HG02588 (cell line): Measurements from ENCODE around the gene HOXD1.

ENCODE experiments used
- ATAC-seq: cut with Tn5 transposase; IDR thresholded peaks from one replicate; pipeline ENCODE4 v1.9.1; 2021; ENCODE audit warnings: mild to moderate bottlenecking, moderate library complexity; ENCODE audit not compliant: unreplicated experiment

Gene HOXD1

DNA sequence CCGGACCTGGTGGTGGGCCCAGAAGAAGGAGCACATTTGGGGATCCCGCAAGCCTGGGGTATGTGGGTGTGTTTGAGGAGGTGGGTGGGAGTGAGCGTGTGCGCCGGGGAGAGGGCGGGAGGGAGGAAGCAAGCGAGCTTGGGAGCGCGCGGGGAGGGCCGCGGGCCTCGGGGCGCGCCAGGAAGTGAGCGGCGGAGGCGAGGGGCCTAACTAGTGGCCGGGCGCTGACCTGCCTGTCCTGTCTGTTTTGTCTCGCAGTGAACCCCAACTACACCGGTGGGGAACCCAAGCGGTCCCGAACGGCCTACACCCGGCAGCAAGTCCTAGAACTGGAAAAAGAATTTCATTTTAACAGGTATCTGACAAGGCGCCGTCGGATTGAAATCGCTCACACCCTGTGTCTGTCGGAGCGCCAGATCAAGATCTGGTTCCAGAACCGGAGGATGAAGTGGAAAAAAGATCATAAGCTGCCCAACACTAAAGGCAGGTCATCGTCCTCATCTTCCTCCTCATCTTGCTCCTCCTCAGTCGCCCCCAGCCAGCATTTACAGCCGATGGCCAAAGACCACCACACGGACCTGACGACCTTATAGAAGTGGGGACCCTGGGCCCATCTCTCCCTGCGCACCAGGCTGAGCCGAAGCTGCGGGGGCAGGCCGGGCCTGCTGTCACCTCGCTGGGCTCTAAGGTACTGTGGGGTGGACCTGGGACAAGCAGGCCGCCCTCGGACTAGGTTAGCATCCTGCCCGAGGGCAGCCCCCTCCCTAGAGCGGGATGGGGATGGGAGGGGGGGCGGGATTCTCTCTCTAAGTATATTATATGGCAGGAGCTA, 35.9 kb upstream of the HOXD1 start:
- ATAC-seq: no peak

DNA sequence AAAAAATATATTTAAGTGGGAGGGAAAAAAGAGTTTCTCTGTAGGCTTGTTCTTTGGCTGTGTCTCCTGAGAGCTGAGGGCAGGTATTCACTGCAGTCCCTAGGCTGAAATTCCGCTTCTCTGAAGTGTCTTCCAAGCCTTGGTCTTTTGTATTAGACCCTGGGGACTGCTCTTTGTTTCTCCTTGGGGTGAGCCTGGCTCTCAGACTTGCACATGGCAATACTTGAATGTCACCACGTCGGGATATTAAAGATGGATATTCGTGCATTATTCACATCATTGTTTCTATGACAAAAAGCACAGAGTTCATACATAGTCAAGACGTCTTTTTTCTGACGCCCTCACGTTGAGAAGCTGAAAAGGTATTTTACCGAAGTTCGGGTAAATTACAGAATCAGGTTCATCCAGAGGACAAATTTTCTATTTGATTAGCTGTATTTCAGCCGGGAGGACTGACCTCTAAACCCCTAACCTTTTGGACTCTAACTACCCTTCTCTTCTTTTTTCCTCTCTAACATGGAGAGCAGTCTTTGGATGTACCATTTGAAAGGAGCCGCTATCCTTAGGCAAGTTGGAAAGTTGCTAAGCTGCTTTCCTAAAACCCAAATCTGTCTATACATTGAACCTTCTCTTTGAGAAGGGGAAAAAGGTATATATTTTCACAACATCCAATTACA, 33.8 kb upstream of the HOXD1 start:
- ATAC-seq: no peak

DNA sequence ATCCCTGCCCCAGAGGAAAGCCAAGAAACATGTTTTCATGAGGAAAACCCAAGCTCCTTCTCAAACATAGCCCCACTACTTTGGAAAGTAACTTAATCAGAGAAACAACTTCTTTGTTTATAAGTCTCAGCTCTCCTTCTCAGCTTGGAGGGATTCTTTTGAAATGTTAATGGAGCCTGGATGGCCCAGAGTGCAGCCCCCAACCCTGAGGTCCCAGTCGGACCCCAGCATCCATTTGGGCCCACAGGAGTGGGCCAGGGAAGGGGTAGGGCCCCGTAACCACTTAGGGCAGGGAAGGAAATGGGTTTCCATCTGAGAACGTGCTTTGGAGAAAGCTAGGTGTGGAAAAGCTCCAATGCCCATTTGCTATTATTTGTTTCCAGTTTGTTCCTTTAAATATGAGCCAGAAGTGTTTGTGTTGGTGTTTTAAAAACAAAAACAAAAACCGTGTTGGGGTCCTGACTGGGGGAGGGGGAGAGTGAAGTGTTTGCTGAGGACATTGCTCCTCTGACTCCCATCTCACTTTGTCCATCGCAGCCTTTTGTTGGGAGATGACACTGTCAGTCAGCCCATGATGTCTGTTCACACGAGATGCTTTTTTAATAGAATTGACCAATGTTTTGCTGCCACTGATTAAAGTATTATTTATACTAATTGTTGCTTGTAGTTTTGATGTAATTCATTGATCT, 33.0 kb upstream of the HOXD1 start:
- no peak for ATAC-seq

DNA sequence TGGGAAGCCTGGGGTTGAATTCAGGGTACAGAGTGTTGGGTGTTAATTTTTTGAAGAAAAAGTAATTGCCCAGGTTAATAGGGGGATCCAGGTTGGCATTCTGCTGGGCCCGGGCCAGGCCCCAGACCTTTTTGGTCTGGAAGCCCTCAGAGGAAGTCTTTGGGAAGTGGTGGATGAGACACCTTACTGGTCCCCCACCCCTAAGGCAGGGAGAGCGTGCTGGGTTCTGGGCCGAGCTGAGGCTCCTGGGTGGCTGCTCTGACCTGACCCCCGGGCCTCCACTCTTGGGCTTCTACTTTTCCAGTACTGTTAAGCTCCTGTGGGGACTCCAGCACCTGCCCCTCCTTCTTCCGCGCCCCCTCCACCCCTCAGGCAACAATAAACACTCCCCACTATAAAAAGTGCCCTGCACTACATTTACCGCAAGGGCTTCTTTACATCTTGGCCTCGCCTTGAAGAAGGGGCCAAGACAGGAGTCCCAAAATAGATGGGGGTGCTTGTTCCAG, 32.1 kb upstream of the HOXD1 start:
- ATAC-seq: no peak

DNA sequence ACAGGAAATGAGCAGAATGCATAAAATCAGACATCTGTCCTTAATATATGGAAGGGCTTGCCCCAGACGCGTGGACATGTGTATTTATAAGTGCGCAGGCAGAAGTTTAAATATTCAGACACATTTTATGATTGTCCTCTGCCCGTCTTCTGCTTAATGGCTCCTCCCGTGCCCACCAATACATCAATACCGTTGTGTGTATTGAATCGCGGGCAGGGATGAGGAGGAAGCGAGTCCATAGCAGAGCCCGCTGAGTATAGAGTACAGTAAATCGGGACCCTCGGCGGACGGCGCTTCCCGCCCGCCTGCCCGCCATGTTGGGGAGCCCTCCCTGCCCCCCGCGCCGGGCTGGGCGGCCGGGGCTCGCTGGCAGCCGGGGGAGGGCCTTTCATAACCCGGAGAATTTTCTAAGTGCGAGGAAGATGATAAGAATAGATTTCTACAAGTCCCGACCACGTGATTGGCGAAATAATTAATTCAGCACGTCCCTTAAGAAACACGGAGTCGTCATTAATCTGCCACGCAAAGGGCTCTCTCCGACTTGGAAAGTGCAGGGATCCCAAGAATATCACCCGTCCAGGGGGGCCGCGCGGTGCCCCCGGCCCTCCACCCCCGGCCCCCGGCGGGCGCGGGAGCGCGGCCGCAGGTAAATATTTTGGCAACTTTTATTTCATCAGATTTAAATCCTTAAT, 31.5 kb upstream of the HOXD1 start, which contains the start of gene HOXD3:
TSS of gene HOXD3 (plus strand) at position 501 of the 692 bp plus-strand sequence. CDS start 11,808 bp downstream, outside the sequence.
- no peak for ATAC-seq

DNA sequence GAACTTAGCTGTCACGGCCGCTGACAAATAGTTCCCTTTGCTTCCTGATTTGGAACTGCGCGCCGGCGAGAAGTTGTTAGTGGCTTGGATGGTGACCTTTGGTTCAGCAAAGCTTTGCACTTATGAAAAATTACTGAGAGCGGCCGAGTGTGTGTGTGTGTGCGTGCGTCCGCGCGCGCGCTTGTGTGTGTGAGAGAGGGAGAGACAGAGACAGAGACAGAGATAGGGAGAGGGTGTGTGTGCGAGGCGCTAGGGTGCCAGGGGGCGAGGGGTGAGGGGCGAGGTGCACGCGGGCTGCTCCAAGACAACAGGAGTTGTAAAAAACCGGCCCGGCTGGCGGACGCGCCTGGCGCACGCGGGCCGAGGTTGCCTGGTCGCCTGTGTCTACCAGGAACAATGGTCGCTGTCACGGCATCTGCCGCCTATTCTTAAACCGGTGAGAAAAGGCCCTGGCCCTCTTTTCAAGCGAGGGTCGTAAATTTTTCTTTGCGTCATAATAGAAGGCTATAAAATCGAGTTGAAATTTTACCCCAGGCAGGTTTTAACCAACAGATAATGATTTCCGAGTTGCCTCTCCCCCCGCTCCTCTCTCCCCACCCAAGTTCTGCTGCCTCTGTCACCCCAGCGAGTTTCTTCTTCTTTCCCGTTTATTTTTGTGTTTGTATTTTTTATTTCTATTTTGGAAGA, 30.8 kb upstream of the HOXD1 start:
- no peak for ATAC-seq

DNA sequence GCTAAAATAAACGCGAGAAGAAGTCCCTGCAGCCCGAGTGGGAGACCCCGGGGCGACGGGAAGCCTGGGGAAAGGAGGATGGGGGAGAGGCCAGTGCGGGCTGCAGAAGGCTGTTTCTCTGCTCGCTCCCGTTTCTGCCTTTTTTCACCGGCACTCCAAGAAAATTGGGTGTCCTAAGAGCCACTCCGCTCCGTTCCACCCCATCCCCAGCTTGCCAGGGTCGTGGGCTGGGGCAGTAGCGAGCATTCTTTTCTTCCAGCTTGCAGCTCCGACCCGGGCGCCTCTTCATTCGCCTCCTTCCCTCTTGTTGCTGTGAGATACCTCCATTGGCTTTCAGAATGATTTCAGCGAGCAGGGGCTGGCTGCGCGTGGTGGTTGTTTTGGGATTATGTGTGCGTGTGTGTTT, 30.3 kb upstream of the HOXD1 start:
- ATAC-seq: no peak

DNA sequence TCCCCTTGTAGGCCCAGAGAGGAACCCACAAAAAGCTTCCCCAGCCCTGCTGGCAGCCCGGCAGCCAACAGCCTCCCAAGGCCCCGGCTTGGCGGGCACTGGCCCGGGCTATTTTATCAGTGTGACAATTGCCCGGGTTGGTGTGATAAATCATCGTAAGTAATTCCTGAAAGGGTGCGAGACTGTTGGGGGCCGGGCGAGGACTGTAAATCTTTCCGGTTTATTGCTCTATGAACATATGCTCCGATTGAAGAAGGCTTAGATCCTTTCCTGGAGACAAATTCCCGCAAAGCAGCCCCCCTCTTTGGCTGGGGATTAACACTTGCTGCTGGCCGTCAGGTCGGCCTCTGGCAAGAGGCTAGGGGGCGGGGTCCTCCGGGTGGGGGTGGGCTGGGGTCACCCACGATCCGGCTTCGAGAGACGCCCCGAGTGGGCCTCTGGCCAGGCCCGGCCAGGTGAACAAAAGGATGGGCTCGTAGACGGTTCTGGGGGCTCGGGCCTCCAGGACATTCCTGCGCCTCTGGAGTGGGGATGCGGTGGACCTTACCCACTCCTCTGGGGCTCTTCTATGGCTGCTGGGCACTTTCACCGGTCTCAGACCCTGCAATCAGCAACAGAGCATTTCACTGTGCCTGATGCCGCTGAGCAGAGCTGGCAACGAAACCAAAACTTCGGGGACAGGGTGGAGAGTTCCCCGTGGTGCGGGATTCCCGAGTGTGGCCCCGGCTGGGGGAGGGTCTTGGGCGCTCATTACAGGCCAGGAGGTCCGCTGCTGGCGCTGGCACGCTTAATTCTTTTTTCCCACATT, 29.4 kb upstream of the HOXD1 start:
- ATAC-seq: no peak

DNA sequence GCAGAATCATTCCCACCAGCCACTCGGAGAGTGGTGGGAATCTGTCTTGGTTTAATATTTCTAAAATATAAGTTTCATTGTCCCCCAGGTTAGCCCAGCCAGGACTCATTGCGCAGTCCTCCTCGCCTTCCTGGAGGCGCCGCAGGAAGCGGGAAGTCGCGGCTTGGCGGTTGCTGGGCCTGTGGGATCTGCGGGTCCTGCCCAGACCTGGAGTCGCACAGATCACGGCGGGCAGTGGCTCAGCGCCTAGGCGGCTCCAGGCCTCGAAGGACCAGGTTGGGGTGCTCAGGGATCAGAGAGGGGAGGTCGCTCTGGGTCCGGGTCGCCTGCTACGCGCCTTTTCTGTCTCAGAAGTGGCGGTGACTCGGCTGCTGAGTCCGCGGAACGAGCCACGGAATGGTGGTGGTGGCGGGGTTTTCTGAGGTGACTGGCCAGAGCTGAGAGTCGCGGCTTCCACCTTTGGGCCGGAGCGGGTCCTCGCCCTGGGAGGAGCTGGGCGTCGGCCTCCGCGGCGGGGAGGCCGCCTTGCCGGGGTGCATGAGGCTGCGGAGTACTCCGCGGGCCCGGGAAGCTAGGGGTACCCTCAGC, 28.7 kb upstream of the HOXD1 start:
- ATAC-seq: no peak

DNA sequence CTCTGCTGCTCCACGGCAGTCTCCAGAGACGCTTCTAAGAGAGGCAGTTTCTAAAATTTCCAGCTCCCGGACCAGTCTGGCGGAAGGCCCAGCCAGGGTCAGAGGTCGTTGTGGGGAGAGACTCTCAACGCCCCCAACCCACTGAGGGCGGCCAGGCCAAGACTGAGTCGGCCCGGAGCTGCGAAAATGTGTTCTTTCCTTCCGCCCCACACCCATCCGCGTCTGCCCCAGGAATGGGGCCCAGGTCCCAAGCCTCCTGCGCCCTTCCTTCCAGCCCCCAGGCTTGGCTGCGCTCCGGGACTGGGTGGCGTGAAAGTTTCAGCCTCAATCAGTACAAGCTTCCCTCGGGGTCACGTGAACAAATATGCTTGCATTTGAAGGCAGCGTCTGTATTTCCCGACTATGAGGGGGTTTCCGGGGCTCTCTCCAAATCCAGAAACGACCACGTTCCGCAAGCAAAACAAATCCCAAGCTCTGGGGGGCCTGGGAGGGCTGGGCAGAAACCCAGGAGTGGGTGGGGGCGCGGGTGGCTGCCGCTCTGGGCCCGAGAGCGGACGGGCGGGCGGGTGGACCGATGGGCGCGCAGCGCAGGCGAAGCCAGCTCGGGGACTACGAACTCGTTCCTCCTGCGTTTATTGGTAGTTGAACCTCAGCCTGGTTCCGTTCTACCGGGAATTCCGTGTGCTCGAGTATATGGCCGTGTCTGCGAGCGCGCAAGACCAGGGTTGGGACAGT, 28.1 kb upstream of the HOXD1 start:
- ATAC-seq: no peak

DNA sequence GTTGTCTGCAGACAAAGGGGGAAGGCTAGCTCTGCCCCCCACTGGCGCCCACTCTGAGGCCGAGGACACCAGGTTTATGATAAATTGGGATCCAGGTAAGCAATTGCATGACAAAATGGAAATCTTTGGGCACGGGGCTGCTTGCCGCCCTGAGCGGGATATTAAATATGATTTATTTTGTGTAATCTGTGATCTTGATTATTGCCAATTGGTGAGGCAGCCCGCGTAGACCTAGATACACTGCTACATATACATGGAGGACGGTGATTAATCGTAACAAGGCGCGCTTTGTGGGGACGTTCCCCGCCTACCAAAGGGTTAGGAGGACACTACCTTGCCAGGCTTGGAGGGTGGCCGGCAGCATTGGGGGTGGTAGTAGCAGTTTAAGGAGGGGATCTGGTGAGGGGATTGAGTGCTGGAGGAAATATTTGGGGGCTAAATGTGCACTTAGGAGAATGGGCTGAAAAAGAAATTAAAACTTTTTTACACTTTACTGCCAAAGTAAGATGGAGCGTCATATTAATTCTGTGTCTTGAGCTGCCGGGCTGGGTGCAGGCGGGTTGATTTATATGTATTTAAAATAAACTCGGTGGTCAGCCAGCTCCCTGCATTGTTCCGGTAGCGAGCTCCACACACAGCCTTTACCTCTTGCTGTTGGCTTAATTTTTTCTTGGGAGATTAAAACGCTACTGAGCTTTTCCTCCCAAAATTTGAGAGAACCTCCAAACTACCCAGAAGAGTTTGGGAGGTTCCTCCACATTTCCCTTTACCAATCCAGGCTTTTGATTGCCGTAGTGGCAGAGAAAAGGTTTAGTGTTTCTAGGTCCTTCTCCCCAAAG, 27.3 kb upstream of the HOXD1 start:
- no peak for ATAC-seq

DNA sequence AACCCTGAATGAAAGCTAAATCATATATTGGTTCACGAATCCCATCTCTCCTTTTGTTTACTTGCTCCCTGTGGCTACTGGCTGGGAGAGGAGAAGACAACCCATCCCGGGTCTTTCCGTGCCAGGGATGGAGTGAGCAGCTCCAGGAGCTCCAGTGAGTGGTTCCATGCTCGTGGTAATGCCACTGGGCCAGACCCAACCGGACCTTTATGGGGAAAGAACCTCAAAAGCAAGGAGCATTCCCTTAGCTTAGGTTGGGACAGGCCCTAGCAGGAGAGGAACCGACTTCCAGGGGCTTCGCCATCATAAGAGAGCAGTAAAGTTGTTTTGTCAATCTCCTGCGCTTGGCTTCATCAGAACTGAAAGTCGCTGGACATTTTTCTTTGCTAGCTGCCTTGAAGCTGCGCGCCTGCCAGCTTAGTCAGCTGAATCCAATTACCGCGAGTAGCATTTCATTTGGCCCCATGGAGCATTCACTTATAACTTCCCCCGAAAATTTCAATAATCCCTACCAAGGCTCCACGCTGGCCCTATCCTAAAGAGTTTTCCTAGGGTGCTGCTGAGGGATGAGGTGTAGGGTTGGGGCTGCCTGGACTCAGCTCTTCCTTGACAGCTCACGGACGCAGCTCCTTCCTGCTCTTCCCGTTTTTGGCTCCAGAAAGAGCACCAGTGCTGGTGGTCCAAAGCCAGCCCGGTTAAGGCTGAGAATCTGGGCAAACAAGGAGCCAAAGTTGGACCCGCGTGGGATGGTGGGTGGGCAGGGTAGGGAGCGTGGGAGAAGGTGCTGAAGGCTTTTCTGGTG, 26.4 kb upstream of the HOXD1 start:
- ATAC-seq: no peak

DNA sequence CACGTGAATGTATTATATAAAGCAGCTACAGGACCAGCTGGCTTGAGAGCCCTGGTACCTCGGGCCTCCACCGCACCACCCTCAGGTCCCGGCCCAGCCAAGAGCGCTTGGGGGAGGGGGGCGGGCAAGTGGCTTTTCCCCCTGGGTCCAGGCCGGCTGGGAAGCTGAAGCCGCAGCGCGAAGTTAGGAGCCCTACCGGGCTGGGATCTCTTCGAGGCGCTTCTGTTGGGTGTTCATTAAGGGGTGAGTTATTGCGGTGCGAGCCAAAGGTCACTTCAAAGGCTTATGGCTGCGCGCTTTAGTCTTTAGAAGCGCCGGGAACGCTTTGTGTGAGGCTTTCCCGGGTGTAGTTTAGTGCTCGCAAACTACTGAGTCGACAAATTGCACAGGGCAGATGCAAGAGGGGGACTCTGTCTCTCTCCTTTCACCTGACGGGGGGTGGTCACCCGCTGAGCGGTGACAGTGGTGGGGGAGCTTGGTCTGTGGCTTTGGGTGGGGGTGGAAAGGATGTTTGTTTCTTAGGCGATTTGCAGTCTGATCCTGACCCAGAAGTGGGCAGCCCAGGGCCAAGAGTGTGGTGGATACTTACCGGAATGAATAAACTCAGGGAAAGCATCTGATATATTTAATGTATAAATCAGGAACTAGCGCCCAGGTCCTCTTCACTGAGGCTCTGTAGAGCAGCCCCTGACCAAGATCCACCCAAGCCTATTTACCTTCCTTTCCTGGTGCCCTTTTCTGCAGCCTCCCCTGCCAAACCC, 25.4 kb upstream of the HOXD1 start:
- ATAC-seq: no peak

DNA sequence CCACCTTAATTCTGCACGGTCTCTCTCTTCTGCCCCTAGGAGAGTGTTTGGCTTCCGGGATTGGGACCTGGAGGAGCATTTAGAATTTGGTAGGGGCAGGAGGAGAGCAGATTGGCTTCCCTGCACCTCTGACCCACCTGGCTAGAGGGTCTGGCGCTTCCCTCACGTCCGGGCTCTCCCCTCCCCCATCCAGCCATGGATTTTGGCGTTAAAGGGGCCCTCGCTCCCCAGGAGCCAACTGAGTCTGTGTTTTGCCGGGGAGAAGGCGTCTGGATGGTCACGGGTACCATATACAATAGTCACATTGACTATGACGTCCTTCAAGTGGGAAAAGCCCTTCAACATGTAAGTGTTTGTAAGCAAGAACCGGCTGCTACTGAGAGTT, 24.8 kb upstream of the HOXD1 start:
- no peak for ATAC-seq

DNA sequence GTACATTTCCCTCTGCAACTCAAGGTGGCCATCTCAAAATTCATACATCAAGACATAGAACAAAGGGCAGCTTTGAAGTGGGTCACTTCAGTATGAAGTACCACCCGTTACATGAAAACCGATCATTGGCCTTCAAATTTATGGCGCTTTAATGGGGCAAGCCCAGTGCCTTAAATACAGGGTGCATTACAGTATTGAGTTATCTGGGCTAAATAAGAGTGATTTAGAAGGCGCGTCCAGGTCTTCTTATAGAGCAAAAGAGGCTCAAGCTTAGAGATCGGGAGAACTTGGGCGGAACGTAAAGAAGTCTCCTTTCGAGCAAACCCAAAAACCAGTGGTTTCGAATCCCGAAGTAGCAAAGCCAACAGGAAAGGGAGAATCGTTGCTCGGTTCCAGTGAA, 24.3 kb upstream of the HOXD1 start:
- no peak for ATAC-seq
